Measurements from ENCODE around the gene RAB44. TPM values are rescaled to one million over a fixed set of nuclear protein-coding genes. Genes with fewer than 3 reads are reported as not detected.

The RAB44 gene
- total and polyA plus RNA-seq, 3 experiments from 2014 or later: not detected

GRCh38 chr6:36774331-36774730, 76.7 kb downstream of the RAB44 start:
- peak overlapping the region in 1 of 8 donors; percentile 83 for H3K27ac Mint-ChIP-seq
- POLR2A ChIA-PET: no interaction called here

GRCh38 chr6:36776167-36776566, 78.5 kb downstream of the RAB44 start:
- peaks cover 5 to 14% (median 6%) of the 10 kb centered on the region in 3 donors for H3K4me1 Mint-ChIP-seq
- H3K27ac Mint-ChIP-seq: no peak overlapping the region
- ChIA-PET POLR2A (no interaction called here), CTCF (interaction anchor here (1.7 to 2.8 kb wide), 2 partner anchors 10 to 16 kb away, joined by 3 to 8 read pairs; no protein-coding TSS in a partner anchor)
- Histone ChIP-seq H3K9me3 (ENCODE audit: low read length) (no peaks in the 10 kb centered on the region), H3K27ac (ENCODE audit: low read depth, low read length) (no peak overlapping the region), H3K36me3 (ENCODE audit: insufficient read depth, low read length) (no peaks in the 10 kb centered on the region), H3K4me3 (ENCODE audit: low read length) (no peak overlapping the region), H3K4me1 (ENCODE audit: insufficient read depth, low read length) (peaks cover 4% of the 10 kb centered on the region), H3K27me3 (ENCODE audit: insufficient read depth, low read length, poor library complexity, severe bottlenecking) (peaks cover 4% of the 10 kb centered on the region)
- no peak overlapping the region for H3K4me3 Mint-ChIP-seq
- peaks cover 0 to 4% of the 10 kb centered on the region in 2 donors for H3K27me3 Mint-ChIP-seq
- no peaks in the 10 kb centered on the region for H3K9me3 Mint-ChIP-seq
- DNase-seq: no peak
- no peaks in the 10 kb centered on the region for H3K36me3 Mint-ChIP-seq

More at GRCh38 chr6:36774331-36774730, 76.7 kb downstream of the RAB44 start:
- no peak overlapping the region for H3K4me3 ChIP-seq (ENCODE audit: low read length)
- H3K27ac ChIP-seq (ENCODE audit: low read depth, low read length): no peak overlapping the region
- peaks cover 4% of the 10 kb centered on the region for H3K27me3 ChIP-seq (ENCODE audit: insufficient read depth, low read length, poor library complexity, severe bottlenecking)
- Mint-ChIP-seq H3K9me3 (no peaks in the 10 kb centered on the region), H3K36me3 (no peaks in the 10 kb centered on the region), H3K4me3 (no peak overlapping the region), H3K4me1 (peaks cover 23 to 28% (median 25%) of the 10 kb centered on the region in 3 donors), H3K27me3 (no peaks in the 10 kb centered on the region)
- peaks cover 20% of the 10 kb centered on the region for H3K4me1 ChIP-seq (ENCODE audit: insufficient read depth, low read length)
- no peaks in the 10 kb centered on the region for H3K36me3 ChIP-seq (ENCODE audit: insufficient read depth, low read length)
- no peak for DNase-seq
- no peaks in the 10 kb centered on the region for H3K9me3 ChIP-seq (ENCODE audit: low read length)
- CTCF ChIA-PET: no interaction called here

GRCh38 chr6:36777801-36778200, 80.2 kb downstream of the RAB44 start:
- H3K4me3 ChIP-seq (ENCODE audit: low read length): no peak overlapping the region
- H3K4me3 Mint-ChIP-seq: no peak overlapping the region
- DNase-seq: no peak
- H3K4me1 Mint-ChIP-seq: peaks cover 4 to 8% (median 4%) of the 10 kb centered on the region in 3 donors
- H3K27me3 Mint-ChIP-seq: peaks cover 0 to 4% of the 10 kb centered on the region in 2 donors
- H3K4me1 ChIP-seq (ENCODE audit: insufficient read depth, low read length): peaks cover 4% of the 10 kb centered on the region
- H3K36me3 ChIP-seq (ENCODE audit: insufficient read depth, low read length): no peaks in the 10 kb centered on the region
- H3K36me3 Mint-ChIP-seq: no peaks in the 10 kb centered on the region
- H3K27me3 ChIP-seq (ENCODE audit: insufficient read depth, low read length, poor library complexity, severe bottlenecking): peaks cover 4% of the 10 kb centered on the region
- no peaks in the 10 kb centered on the region for H3K9me3 ChIP-seq (ENCODE audit: low read length)
- ChIA-PET POLR2A (no interaction called here), CTCF (interaction anchor here (6.5 kb wide), 1 partner anchor 11 kb away, joined by 70 read pairs; no protein-coding TSS in a partner anchor)
- H3K27ac Mint-ChIP-seq: no peak overlapping the region
- H3K27ac ChIP-seq (ENCODE audit: low read depth, low read length): no peak overlapping the region
- H3K9me3 Mint-ChIP-seq: no peaks in the 10 kb centered on the region

- CTCF ChIA-PET: interaction anchor here (1.2 to 6.5 kb wide), 3 partner anchors 12 to 20 kb away, joined by 3 to 70 read pairs (median 14); no protein-coding TSS in a partner anchor
- Histone ChIP-seq H3K9me3 (ENCODE audit: low read length) (no peaks in the 10 kb centered on the region), H3K27ac (ENCODE audit: low read depth, low read length) (no peak overlapping the region), H3K4me1 (ENCODE audit: insufficient read depth, low read length) (peaks cover 4% of the 10 kb centered on the region), H3K36me3 (ENCODE audit: insufficient read depth, low read length) (no peaks in the 10 kb centered on the region), H3K27me3 (ENCODE audit: insufficient read depth, low read length, poor library complexity, severe bottlenecking) (peaks cover 4% of the 10 kb centered on the region), H3K4me3 (ENCODE audit: low read length) (no peak overlapping the region)
- POLR2A ChIA-PET: no interaction called here
- Mint-ChIP-seq H3K27ac (peak overlapping the region in 2 of 8 donors; percentile 43 to 78), H3K27me3 (peaks cover 0 to 4% of the 10 kb centered on the region in 2 donors), H3K4me1 (peaks cover 4 to 8% (median 4%) of the 10 kb centered on the region in 3 donors), H3K36me3 (no peaks in the 10 kb centered on the region), H3K9me3 (no peaks in the 10 kb centered on the region), H3K4me3 (no peak overlapping the region)
- peak in 2 of 5 donors; percentile 16 to 25 for DNase-seq
These were observed 81.6 kb downstream of the RAB44 start for GRCh38 chr6:36779227-36779626.

GRCh38 chr6:36780442-36781177, 83.0 kb downstream of the RAB44 start:
- no peaks in the 10 kb centered on the region for H3K9me3 Mint-ChIP-seq
- peak overlapping the region in 2 of 8 donors; percentile 48 to 51 for H3K27ac Mint-ChIP-seq
- POLR2A ChIA-PET: no interaction called here
- CTCF ChIA-PET: interaction anchor here (1.1 to 6.5 kb wide), 4 partner anchors 11 to 21 kb away, joined by 3 to 70 read pairs (median 8); no protein-coding TSS in a partner anchor
- H3K27me3 Mint-ChIP-seq: peaks cover 0 to 4% of the 10 kb centered on the region in 2 donors
- no peak overlapping the region for H3K4me3 Mint-ChIP-seq
- no peaks in the 10 kb centered on the region for H3K36me3 Mint-ChIP-seq
- Histone ChIP-seq H3K9me3 (ENCODE audit: low read length) (no peaks in the 10 kb centered on the region), H3K4me1 (ENCODE audit: insufficient read depth, low read length) (peaks cover 4% of the 10 kb centered on the region), H3K36me3 (ENCODE audit: insufficient read depth, low read length) (no peaks in the 10 kb centered on the region), H3K27ac (ENCODE audit: low read depth, low read length) (no peak overlapping the region), H3K27me3 (ENCODE audit: insufficient read depth, low read length, poor library complexity, severe bottlenecking) (peaks cover 4% of the 10 kb centered on the region), H3K4me3 (ENCODE audit: low read length) (no peak overlapping the region)
- DNase-seq: no peak
- peaks cover 4 to 8% (median 4%) of the 10 kb centered on the region in 3 donors for H3K4me1 Mint-ChIP-seq

- peaks cover 4% of the 10 kb centered on the region for H3K4me1 ChIP-seq (ENCODE audit: insufficient read depth, low read length)
- no peaks in the 10 kb centered on the region for H3K36me3 Mint-ChIP-seq
- no peak overlapping the region for H3K27ac Mint-ChIP-seq
- H3K36me3 ChIP-seq (ENCODE audit: insufficient read depth, low read length): no peaks in the 10 kb centered on the region
- no peak overlapping the region for H3K4me3 Mint-ChIP-seq
- peaks cover 4 to 8% (median 4%) of the 10 kb centered on the region in 3 donors for H3K4me1 Mint-ChIP-seq
- no peak overlapping the region for H3K4me3 ChIP-seq (ENCODE audit: low read length)
- ChIA-PET CTCF (interaction anchor here (1.0 to 6.5 kb wide), 4 partner anchors 15 to 236 kb away, joined by 4 to 70 read pairs (median 6); no protein-coding TSS in a partner anchor), POLR2A (no interaction called here)
- H3K9me3 ChIP-seq (ENCODE audit: low read length): no peaks in the 10 kb centered on the region
- H3K27me3 ChIP-seq (ENCODE audit: insufficient read depth, low read length, poor library complexity, severe bottlenecking): peaks cover 4% of the 10 kb centered on the region
- peak in 1 of 5 donors; percentile 8 for DNase-seq
- no peak overlapping the region for H3K27ac ChIP-seq (ENCODE audit: low read depth, low read length)
- no peaks in the 10 kb centered on the region for H3K9me3 Mint-ChIP-seq
- H3K27me3 Mint-ChIP-seq: peaks cover 0 to 4% of the 10 kb centered on the region in 2 donors
These were observed 84.0 kb downstream of the RAB44 start for GRCh38 chr6:36781669-36782068.

Other genes with a start within 250 kb of the RAB44 start
- gene STK38, start 150.3 kb upstream of the RAB44 start, total RNA-seq: 10 to 100 TPM; 44.9 to 47.6 TPM
- 110 TPM for gene STK38, start 150.3 kb upstream of the RAB44 start, polyA plus RNA-seq
- 100 to 1,000 TPM; 572 to 579 TPM for gene SRSF3, start 103.5 kb upstream of the RAB44 start, total RNA-seq
- gene SRSF3, start 103.5 kb upstream of the RAB44 start, polyA plus RNA-seq: 370 TPM
- 10 to 100 TPM; 64.7 to 66.4 TPM for gene CDKN1A, start 19.1 kb upstream of the RAB44 start, total RNA-seq
- gene CDKN1A, start 19.1 kb upstream of the RAB44 start, polyA plus RNA-seq: 1.6 TPM
- under 1 TPM; 0.29 to 0.59 TPM for gene CPNE5, start 141.6 kb downstream of the RAB44 start, total RNA-seq
- 0.44 TPM for gene CPNE5, start 141.6 kb downstream of the RAB44 start, polyA plus RNA-seq
- 10 to 100 TPM; 66.6 to 68.8 TPM for gene PPIL1, start 177.0 kb downstream of the RAB44 start, total RNA-seq
- gene PPIL1, start 177.0 kb downstream of the RAB44 start, polyA plus RNA-seq: 23.3 TPM
- 10 to 100 TPM; 37.4 to 40.0 TPM for gene C6orf89, start 188.1 kb downstream of the RAB44 start, total RNA-seq
- 51.6 TPM for gene C6orf89, start 188.1 kb downstream of the RAB44 start, polyA plus RNA-seq

Measured in CD8-positive, alpha-beta memory T cell (primary cell).